Neural cell (in vitro differentiated cells): ENCODE data around the gene ZNF25.

Experiments
- CTCF ChIP-seq: fragments of 450-650 bp; IDR thresholded peaks from 2 replicates; pipeline ENCODE4 v1.5.1; 2014; ENCODE audit warnings: antibody characterized with exemption, mild to moderate bottlenecking, moderate library complexity; ENCODE audit not compliant: poor library complexity, severe bottlenecking
- RAD21 ChIP-seq: fragments of 450-650 bp; conservative IDR thresholded peaks from 2 replicates; pipeline ENCODE4 v1.6.1; 2014; ENCODE audit warnings: antibody characterized with exemption, mild to moderate bottlenecking, moderate library complexity

GRCh38 chr10:37972396-37972795 is 4.1 kb downstream of the ZNF25 start:
- TF ChIP-seq CTCF (no peak), RAD21 (no peak)
